NCI-H510A treated with DMSO at 0.1 percent for 48 hours (cell line): ENCODE results near the gene AMIGO1.
"Not testable (repeated sequence)": the region's sequence is repeated elsewhere in the genome, so short reads cannot be mapped to it uniquely, and the experiment has no call there.

ENCODE experiments used
- DNase-seq: peaks from one replicate; lab custom pipeline; 2025; lab: John Stamatoyannopoulos, UW

Gene AMIGO1

DNA sequence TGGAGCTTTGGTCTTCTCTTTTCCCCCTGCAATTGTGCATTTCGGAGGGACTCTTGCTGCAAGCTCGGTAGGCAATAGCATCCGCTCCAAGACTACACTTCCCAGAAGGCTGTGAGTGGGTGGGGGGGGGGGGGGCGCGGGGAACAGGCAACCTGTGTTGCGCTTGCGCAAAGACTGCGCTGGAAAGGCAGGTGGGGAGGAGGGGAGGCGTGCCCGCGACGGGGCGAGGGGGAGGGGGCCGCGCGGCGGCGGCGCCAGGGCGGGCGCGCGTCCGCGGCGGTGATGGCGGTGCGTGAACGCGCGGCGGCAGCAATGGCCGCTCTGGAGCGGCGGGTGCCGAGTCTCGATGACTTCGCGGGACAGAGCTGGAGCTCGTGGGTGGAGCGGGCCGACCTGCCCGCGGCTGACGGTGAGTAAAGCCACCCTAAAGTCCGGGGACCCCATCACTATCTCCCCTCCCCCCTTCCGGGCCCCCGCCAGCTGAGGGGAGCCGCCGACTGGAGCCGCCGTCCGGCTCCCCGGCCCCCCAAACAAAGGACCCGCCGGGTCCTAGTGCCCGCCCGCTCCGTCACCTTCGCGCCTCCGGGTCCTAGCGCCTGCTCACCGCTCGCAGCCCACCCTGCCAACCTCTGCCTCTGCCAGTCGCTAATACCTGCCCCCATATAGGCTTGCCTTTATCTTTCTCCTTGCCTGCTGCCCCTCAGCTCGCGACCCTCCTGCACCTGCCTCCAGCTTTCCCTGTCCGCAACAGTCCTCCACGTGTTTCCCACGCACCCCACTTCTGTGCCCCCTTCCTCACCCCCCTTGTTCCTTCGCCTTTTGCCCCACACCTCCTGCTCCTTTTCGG lies 25.6 kb downstream of the AMIGO1 start, which contains the start of gene ATXN7L2:
Gene ATXN7L2, plus strand, starts transcription at position 234 of the 847 bp plus-strand sequence. Its CDS starts 49 bp downstream, at position 283.
- peak; percentile 86 for DNase-seq

GRCh38 chr1:109482791-109483671 lies 26.5 kb downstream of the AMIGO1 start:
- peak; percentile 65 for DNase-seq

DNA sequence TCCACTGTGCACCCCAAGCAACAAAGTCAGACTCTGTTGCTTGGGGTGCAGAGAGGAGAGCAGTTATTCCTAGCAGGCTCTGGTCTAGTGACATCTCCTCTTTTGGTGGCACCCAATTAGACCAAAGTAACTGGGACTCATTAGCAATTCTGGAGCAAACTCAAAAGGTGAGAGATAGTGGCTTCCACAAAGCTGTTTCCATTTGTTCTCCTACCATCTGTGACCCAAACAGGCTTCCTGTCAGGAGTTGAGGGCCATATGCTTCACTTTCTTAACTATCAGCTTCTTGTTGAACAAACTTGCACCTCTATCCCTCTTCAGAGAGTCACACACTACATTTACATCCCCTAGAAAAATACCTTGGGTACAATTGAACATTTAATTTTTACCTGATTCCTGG lies 27.3 kb downstream of the AMIGO1 start:
- no peak for DNase-seq

GRCh38 chr1:109481646-109482045 lies 27.9 kb downstream of the AMIGO1 start:
- DNase-seq, result no peak

DNA sequence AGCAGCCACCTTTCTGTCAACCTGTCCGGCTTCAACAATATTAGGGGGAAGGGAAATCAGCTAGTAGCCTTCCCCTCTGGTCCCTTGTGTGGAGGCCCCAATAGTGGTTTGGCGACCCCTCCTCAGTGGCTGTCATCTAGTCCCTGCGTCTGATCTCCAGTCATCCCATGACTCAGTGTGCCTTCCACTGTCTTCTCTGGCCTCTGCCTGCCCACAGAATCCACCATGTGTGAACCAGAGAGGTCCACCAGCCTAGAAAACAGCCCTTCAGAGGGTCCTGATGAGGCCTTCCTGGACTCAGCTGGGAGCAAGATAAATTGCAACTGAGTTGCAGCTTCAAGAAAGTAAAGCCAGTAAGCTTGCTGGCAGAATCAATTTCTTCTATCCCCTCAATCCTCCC lies 29.6 kb downstream of the AMIGO1 start:
- no peak for DNase-seq

DNA sequence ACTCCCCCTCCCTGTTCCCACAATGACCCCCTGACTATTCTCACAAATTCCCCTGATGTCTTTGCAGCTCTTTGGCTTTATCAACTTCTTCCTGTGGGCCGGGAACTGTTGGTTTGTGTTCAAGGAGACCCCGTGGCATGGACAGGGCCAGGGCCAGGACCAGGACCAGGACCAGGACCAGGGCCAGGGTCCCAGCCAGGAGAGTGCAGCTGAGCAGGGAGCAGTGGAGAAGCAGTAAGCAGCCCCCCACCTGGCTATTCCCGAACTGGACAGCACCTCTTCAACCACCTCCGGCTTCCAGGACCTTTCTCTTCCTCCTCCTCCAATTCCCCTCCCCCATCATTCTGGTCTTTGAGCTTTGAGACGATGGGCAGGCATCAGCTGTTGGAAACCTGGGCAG lies 30.2 kb downstream of the AMIGO1 start:
- no peak for DNase-seq

- no peak for DNase-seq
These were observed 30.7 kb downstream of the AMIGO1 start for GRCh38 chr1:109478806-109479205.

DNA sequence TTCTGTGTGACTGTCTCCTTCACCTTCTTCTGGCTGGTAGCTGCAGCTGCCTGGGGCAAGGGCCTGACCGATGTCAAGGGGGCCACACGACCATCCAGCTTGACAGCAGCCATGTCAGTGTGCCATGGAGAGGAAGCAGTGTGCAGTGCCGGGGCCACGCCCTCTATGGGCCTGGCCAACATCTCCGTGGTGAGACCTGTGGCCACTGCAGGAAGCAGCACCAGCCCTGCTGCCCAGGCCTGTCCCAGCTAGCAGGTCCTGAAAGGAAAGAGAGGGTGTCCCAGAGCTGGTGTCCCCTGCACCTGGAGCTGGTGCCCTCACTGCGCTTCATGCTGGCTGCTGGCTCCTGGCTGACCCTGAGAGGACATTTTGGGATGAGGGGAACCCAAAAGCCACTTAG lies 31.7 kb downstream of the AMIGO1 start:
- DNase-seq, result no peak

DNA sequence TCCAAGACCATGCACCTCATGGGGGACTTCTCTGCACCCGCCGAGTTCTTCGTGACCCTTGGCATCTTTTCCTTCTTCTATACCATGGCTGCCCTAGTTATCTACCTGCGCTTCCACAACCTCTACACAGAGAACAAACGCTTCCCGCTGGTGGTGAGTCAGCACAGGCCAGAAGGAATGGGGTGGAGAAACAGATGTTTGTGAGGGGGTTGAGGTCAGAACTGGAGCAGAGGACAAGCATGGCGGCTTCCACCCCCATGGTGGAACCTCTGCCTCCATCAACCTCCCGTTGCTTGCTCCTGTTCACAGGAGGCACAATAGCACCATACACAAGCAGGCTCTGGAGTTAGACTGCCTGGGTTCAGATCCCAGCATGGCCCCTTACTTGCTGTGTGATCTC lies 32.7 kb downstream of the AMIGO1 start:
- DNase-seq, result no peak

- DNase-seq, result no peak
These were observed 34.3 kb downstream of the AMIGO1 start for GRCh38 chr1:109475261-109475660.

GRCh38 chr1:109474697-109475096 lies 34.8 kb downstream of the AMIGO1 start:
- no peak for DNase-seq

- not testable (repeated sequence) for DNase-seq
These were observed 36.1 kb downstream of the AMIGO1 start for GRCh38 chr1:109473284-109474057.

- DNase-seq, result no peak
These were observed 36.7 kb downstream of the AMIGO1 start for GRCh38 chr1:109472779-109473178.

DNA sequence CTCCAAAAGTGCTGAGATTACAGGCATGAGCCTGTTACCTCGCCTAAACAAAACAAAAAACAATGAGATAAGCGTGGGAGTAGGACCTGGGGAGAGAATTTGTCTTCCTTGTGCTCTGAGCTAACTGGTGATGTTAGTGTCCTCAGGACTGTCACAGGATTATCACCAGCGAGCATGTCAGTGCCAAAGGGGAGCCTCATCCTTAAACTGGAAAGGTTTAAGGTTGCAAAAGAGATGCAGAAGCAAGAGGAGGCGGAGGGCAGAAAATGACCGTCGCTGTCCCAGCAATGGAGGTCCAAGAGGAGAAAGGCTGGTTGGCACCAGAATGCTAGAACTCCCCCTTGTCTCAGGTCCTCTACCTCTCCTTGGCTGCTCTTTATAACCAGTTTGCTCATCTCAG lies 39.3 kb downstream of the AMIGO1 start:
- no peak for DNase-seq

DNA sequence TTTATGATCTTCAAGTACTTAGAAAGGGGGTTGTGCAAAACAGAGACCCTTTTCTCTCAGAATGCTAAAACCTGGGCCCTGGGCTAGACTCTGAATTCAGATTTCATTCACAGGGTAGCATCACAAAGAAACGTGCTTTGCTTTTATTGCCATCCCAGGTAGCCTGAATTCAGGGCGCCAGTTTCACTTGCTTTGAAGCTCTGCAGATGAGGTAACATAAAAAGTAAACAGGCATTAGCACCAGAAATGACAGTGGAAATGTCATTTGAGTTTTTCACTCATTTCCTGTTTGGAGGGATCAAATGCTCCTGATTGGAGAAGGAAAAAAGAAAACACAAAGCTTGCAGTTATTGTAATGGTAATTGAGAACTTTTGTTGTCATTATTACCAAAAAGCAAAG lies 40.6 kb downstream of the AMIGO1 start:
- DNase-seq, result no peak

- no peak for DNase-seq
These were observed 41.5 kb downstream of the AMIGO1 start for GRCh38 chr1:109468061-109468460.

DNA sequence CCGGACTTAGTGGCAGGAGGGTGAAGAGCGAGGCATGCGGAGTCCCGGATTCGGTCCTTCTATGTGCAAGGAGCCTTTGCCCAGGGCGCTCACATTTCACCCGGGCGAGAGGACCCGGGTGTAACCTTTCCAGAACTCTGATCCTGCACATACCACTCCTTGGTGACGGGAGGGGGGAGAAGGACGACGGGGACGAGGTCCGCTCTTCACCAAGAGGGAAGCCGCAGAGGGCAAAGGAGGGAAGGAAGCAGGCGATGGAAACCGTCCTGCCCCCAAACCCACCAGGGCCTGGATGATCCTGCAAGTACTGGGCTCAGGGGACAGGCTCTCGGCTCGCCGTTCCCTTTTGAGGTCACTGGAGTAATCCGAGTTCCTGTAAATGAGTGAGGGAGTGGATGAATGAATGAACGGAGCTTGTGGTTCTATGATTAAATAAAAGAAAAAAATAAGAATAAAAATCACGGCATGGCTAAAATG lies 42.2 kb downstream of the AMIGO1 start:
- DNase-seq, result no peak

DNA sequence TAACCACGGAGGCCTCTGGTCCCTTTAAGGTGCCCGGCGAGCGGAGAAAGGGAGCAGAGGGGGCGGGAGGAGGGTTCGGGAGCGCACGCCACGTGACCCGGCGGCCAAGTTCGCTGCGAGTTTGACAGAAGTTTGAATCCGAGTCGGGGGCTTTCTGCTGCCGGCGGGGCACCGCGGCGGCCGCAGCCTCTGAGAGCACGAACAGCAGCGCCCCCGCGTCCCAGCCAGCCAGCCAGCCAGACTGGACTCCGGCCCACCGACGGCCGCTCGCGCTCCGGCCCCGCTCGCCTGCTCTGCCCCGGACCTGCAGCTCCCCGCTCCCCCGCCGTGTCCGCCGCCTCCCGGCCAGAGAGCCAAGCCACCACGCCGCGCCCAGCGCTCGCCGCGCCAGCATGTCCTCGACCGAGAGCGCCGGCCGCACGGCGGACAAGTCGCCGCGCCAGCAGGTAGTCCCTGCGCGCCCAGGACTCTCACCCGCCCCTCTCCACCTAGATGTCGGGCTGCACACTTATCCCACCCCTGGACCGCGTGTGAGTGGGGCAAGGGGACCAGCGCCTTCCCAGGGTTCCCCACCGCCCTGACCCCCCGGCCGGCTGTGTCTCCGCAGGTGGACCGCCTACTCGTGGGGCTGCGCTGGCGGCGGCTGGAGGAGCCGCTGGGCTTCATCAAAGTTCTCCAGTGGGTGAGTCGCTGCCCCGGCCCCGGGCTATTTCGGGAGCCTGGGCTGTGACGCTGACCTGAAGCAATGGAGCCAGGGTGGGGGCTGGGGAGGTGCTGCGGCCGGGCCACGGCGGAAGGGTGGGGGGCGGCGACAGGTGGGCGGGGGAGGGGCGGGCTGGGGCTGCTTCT lies 42.9 kb downstream of the AMIGO1 start, which contains the start of gene SYPL2:
Gene SYPL2, plus strand, starts transcription at position 95 of the 849 bp plus-strand sequence. Its CDS starts 298 bp downstream, at position 393.
- DNase-seq, result no peak

GRCh38 chr1:109466125-109466451 lies 43.4 kb downstream of the AMIGO1 start:
- DNase-seq, result no peak

DNA sequence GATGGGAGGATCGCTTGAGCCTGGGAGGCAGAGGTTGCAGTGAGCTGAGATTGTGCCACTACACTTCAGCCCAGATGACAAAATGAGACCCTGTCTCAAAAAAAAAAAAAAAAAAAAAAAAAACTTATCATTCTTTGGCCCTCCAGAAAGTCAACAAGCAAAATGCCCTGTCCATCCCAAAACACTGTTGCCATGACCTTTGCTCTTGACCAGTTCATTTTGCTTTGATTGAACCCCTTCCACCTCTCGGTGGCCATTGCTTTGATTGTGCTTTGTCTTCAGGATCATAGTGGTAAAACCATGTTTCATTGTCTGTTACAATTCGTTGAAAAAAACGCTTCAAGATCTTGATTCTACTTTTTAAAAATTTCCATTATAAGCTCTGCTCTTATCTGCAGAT lies 51.7 kb downstream of the AMIGO1 start:
- no peak for DNase-seq

- DNase-seq, result no peak
These were observed 54.9 kb downstream of the AMIGO1 start for GRCh38 chr1:109454497-109455133.
